Nucleus accumbens (tissue), 56 donors: ENCODE results near the gene SLC4A11.
A peak's percentile ranks its signal among the peaks of the same experiment; 100 is the strongest.

Source experiments
- DNase-seq, 56 donors: peaks; one replicate each; lab custom pipeline; 2025; lab: John Stamatoyannopoulos, UW

The SLC4A11 gene

GRCh38 chr20:3239026-3239866 lies at the start of gene SLC4A11:
Gene SLC4A11, minus strand, starts transcription at chr20:3239190. Its CDS starts 53 bp downstream, at chr20:3239137.
- DNase-seq: peak in 3 of 56 donors; percentile 3 to 23 (median 15)

GRCh38 chr20:3283222-3283820 lies 44.3 kb upstream of the SLC4A11 start:
- no peak for DNase-seq

GRCh38 chr20:3282271-3283221 lies 43.6 kb upstream of the SLC4A11 start:
- DNase-seq: no peak

GRCh38 chr20:3281437-3281836 lies 42.4 kb upstream of the SLC4A11 start:
- no peak for DNase-seq

GRCh38 chr20:3279761-3280160 lies 40.8 kb upstream of the SLC4A11 start:
- no peak for DNase-seq

- no peak for DNase-seq
Measured at GRCh38 chr20:3277686-3278465, 38.9 kb upstream of the SLC4A11 start.

GRCh38 chr20:3276680-3277015 lies 37.7 kb upstream of the SLC4A11 start:
- peak in 7 of 56 donors; percentile 2 to 7 (median 3) for DNase-seq

- DNase-seq: peak in 1 of 56 donors; percentile 2
Measured at GRCh38 chr20:3275966-3276679, 37.1 kb upstream of the SLC4A11 start.

GRCh38 chr20:3275064-3275935 lies 36.3 kb upstream of the SLC4A11 start:
- no peak for DNase-seq

GRCh38 chr20:3273371-3273770 lies 34.4 kb upstream of the SLC4A11 start:
- no peak for DNase-seq

GRCh38 chr20:3270051-3270450 lies 31.1 kb upstream of the SLC4A11 start:
- DNase-seq: no peak

GRCh38 chr20:3262566-3262965 lies 23.6 kb upstream of the SLC4A11 start:
- DNase-seq: no peak

- no peak for DNase-seq
Measured at GRCh38 chr20:3258429-3258828, 19.4 kb upstream of the SLC4A11 start.

GRCh38 chr20:3255728-3256127 lies 16.7 kb upstream of the SLC4A11 start:
- DNase-seq: no peak

- peak in 29 of 56 donors; percentile 5 to 69 (median 33) for DNase-seq
Measured at GRCh38 chr20:3251806-3252205, 12.8 kb upstream of the SLC4A11 start.

GRCh38 chr20:3250091-3250504 lies 11.1 kb upstream of the SLC4A11 start:
- no peak for DNase-seq

- no peak for DNase-seq
Measured at GRCh38 chr20:3248993-3249347, 10.0 kb upstream of the SLC4A11 start.

GRCh38 chr20:3248167-3248992 lies 9.4 kb upstream of the SLC4A11 start:
- DNase-seq: peak in 1 of 56 donors; percentile 8
